GM18498 (cell line): ENCODE data around the gene CSNK1E.
"Not testable (repeated sequence)": the region's sequence is repeated elsewhere in the genome, so short reads cannot be mapped to it uniquely, and the experiment has no call there.

Source experiments
- ATAC-seq: cut with Tn5 transposase; IDR thresholded peaks from one replicate; pipeline ENCODE4 v1.9.1; 2021; ENCODE audit warnings: mild to moderate bottlenecking, moderate library complexity; ENCODE audit not compliant: unreplicated experiment

Gene CSNK1E

DNA sequence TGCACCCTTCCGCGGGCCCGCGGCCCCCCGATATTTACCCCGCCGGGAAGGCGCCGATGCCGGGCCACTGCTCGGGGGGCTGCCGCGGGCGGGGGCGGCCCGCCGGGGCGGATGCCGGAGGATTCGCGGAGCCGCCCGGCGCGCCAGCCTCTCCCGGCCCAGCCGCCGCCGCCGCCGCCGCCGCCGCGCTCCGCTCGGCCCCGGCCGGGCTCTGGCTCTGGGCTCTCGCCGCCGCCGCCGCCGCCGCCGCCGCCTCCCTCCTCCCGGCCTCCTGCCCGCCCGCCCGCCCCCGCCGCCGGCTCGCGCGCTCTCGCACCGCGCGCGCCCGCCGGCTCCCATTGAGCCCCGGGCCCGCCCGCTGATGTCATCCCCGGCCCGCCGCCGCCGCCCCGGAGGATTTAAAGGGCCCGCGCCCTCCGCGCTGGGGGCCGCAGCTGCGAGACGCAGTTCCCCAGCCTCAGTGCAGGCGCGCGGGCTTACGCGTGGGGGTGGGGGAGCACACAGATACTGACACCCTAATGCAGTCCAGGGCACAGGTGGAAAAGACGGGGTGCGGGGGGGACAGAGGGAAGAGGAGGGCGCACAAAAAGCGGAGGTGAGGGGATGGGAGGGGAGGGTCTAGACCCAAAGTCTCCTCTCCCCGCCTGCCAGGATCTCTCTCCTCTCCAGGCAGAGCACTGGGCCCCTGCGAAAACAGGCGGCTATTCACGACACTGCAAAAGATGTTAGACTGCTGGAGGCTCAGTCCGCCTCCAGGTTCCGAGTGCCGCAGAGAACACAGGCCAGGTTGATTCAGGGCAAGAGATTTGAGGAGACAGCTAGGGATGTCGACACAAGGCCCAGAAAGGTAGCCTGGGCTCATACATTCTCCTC, at the start of gene CSNK1E:
Gene CSNK1E (minus strand): TSS at position 312 of the 873 bp plus-strand sequence. CDS start 3,276 bp downstream, outside the sequence.
- ATAC-seq: peak; percentile 44

- not testable (repeated sequence) for ATAC-seq
Observed at GRCh38 chr22:38365829-38366228, 48.6 kb upstream of the CSNK1E start.

- not testable (repeated sequence) for ATAC-seq
Observed at GRCh38 chr22:38365174-38365573, 47.9 kb upstream of the CSNK1E start.

DNA sequence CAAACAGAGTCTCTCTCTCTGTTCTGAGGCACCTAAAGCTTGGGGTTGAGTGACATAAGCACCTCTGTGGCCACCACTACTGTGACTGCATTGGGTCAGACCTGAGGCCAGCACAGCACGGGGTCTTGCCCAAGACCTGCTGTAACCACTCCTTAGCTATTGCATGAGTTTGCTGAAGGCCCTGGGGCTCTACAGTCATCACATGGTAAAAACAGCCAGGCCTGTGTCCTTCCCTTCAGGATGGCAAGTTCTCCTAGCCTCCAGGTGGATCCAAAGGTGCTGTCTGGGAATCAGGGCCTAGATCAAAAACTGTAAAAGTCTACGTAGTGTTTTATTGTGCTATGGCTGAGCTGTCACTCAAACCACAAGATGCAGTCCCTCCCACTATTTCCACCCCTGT, 43.3 kb upstream of the CSNK1E start:
- not testable (repeated sequence) for ATAC-seq

GRCh38 chr22:38359817-38360216, 42.6 kb upstream of the CSNK1E start:
- not testable (repeated sequence) for ATAC-seq

GRCh38 chr22:38357971-38358370, 40.7 kb upstream of the CSNK1E start:
- ATAC-seq: not testable (repeated sequence)

GRCh38 chr22:38355275-38355674, 38.0 kb upstream of the CSNK1E start:
- ATAC-seq: no peak

GRCh38 chr22:38353701-38354100, 36.5 kb upstream of the CSNK1E start:
- ATAC-seq: no peak

- ATAC-seq: no peak
Observed at GRCh38 chr22:38353142-38353629, 36.0 kb upstream of the CSNK1E start.

DNA sequence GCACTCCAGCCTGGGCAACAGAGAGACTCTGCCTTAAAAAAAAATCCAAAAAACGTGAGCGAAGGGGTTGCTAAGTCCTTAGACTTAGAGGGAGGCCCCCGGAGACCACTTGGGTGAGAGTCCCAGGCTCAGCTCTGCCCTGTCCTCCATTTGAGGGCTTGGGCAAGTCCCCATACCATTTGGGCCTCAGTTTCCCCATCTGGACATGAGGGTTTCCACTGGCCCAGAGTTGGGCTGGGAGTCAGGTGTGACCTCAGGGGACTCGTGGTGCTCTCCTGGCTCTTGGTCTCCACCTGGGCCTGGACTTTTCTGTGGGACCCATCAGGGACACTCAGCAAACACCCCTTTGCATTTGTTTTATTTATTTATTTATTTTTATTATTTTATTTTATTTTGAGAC, 35.2 kb upstream of the CSNK1E start:
- no peak for ATAC-seq

GRCh38 chr22:38350444-38351359, 33.5 kb upstream of the CSNK1E start:
- no peak for ATAC-seq

DNA sequence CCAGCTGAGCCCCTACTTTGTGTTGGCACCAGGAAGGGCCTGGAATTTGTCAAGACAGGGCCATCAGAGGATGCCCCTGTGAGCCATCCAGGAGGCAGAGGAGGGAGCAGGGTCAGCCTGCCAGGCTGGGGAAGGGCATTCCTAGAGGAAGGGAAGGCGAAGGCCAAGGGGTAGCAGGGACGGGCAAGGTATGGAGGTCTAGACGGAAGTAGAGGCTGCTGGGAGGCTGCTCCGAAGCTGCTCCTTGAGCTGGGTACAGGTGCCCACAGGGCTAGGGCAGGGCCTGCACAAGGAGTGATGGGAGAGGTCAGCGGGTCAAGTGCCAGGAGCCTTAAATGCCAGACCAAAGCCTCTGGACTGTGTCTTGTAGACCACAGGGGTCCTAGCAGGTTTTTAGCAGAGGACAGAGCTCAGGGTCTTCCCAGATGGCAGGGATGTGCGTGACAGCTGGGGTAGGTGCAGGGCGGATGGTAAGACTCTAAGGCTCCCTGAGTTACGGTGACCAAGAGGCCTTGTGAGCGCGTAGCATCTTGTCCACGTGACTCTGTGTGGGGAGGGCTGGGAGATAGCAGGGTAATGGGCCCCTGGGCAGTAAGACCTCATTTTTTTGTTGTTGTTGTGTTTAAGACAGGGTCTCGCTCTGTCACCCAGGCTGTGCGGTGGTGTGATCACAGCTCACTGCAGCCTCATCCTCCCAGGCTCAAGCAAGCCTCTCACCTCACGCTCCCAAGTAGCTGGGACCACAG, 31.7 kb upstream of the CSNK1E start:
- ATAC-seq: no peak

DNA sequence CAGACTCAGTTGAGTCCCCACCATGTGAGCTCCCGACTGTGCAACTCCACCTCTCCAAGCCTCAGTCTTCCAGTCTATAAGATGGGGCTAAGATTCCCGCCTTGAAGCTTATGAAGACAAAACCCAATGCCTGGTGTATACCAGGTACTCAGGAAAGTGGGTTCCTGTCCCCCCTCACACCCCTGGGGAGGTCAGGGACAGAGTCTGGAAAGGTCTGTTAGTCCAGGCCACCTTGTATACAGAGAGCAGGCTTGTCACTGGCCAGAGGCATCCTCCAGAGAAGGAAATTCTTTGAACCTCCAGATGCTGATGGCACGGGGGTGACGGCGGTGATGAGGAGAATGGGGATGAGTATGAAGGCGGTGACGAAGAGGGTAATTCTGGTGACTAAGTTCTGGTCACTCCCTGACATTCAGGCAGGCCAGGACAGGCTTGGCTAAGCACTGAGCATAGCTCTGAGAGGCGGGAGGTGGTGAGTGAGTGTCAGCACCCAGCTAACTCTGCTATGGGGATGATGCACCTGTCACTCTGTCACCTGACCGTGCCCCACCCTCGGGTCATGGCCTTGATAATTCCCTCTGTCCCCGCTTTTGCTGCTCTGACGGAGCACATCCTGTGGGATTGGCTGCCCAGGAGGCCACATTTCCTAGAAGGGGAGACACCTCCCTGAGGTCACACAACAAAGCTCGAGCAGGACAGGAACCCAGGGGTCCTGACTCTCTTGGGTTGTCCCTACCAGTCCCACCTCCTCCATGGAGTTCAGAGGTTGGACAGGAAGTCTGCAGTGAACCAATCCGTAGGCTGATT, 30.9 kb upstream of the CSNK1E start:
- no peak for ATAC-seq

- no peak for ATAC-seq
Observed at GRCh38 chr22:38347181-38347943, 30.1 kb upstream of the CSNK1E start.

DNA sequence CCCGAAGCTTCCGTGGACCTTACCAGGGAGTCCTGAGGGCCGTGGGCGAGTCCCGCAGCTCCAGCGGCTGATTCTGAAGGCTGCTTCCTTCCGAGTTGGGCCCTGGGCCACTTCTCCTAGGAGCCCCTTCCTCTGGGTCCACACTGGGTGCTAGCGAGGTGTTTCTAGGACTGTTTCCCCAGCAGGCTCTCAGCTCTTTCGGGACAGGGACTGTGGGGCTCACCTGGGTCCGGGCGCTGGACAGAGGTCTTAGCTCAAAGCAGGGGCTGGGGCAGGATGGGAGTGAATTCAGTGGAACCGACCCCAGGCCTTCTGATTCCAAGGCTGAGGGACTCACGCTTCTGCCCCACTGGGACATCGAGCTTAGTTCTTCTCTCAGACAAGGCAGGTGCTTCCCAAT, 29.3 kb upstream of the CSNK1E start:
- no peak for ATAC-seq

DNA sequence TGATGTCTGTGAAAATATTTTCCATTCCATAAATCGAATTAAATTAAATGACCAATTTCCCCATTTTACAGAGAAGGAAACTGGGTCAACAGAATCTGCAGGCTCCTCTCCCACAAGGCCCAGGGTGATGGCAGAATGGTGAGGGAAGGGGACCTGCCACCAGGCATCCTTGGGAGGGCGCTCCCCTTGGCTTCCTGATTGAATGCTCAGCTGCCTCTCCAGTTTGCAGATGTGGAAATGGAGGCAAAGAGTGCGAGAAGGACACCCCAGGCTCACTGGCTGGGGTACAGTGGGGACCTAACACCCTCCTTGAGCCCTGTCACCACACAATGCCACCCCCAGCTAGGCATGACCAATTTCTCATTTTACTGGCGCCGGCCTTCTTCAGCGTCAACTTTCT, 28.5 kb upstream of the CSNK1E start:
- no peak for ATAC-seq

GRCh38 chr22:38339893-38340292, 22.7 kb upstream of the CSNK1E start:
- not testable (repeated sequence) for ATAC-seq

DNA sequence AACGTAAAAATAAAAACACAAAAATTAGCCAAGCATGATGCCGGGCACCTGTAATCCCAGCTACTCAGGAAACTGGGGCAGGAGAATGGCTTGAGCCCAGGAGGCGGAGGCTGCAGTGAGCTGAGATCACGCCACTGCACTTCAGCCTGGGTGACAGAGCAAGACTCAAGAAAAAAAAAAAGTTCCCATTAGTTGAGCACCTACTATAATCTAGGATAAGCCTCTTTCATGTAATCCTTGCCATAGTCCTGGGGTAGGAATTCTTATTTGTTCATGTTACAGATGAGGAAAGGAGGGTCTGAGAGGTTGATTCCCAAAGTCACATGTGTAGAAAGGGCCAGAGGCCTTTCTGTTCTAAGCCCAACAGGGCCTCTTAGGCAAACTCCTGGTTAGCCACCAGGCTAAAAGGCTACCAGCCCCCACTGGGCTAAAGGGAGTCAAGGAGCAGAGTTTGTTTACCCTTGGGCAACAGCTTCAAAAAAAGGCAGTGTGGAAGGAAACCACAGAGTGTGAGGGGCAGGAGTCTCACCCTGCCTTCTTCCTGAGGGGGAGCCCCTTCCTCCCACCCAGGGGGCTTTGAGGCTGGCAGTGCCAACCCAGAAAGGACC, 21.6 kb upstream of the CSNK1E start:
- ATAC-seq: no peak

- ATAC-seq: no peak
Observed at GRCh38 chr22:38336699-38337098, 19.5 kb upstream of the CSNK1E start.
